BE2C (cell line): ENCODE results near the gene TMEM225B.
"Not testable (repeated sequence)": the region's sequence is repeated elsewhere in the genome, so short reads cannot be mapped to it uniquely, and the experiment has no call there.

ENCODE experiments used
- DNase-seq: peaks from one replicate; pipeline ENCODE4 v3.0.0-alpha.2; 2020
- H3K27me3 ChIP-seq: fragments of 250-450 bp; sonication (Bioruptor Pico); 2 replicates; pipeline ENCODE4 v1.5.1; 2020; ENCODE audit warnings: mild to moderate bottlenecking
- H3K36me3 ChIP-seq: fragments of 250-450 bp; sonication (Bioruptor Pico); 2 replicates; pipeline ENCODE4 v1.5.1; 2020; ENCODE audit warnings: mild to moderate bottlenecking
- H3K4me1 ChIP-seq: fragments of 250-450 bp; sonication (Bioruptor Pico); 2 replicates; pipeline ENCODE4 v1.5.1; 2020
- H3K4me3 ChIP-seq: 2 replicates; pipeline ENCODE4 v1.5.1; 2011; ENCODE audit warnings: low read depth, low read length
- H3K9me3 ChIP-seq: fragments of 250-450 bp; sonication (Bioruptor Pico); 2 replicates; pipeline ENCODE4 v1.5.1; 2020
- CTCF ChIP-seq: IDR thresholded peaks from 2 replicates; pipeline ENCODE4 v1.5.1; 2012; ENCODE audit warnings: mild to moderate bottlenecking, low read depth, low read length

The TMEM225B gene

DNA sequence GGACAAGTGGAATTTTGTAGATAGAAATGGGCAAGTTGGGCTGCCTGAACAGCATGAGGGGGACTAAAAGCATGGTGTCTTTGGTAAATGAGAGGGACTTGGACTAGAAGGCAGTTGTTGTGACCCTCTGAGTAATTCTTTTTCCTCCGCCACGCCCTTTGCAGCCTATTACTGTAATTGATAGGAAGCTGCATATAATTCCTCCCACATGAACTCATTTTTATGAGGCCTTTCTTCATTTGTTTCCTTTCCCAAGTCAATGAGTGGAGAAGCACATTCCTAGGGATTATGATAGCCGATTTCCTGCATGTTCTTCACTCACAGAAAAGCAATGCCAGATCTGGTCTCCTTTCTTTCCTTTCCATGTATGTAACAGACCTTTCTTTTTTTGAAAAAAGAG, 46.4 kb downstream of the TMEM225B start:
- Histone ChIP-seq H3K4me3 (no peak overlapping the region), H3K36me3 (no peaks in the 10 kb centered on the region), H3K9me3 (no peaks in the 10 kb centered on the region), H3K27me3 (no peaks in the 10 kb centered on the region), H3K4me1 (no peaks in the 10 kb centered on the region)
- no peak for TF ChIP-seq CTCF
- no peak for DNase-seq

DNA sequence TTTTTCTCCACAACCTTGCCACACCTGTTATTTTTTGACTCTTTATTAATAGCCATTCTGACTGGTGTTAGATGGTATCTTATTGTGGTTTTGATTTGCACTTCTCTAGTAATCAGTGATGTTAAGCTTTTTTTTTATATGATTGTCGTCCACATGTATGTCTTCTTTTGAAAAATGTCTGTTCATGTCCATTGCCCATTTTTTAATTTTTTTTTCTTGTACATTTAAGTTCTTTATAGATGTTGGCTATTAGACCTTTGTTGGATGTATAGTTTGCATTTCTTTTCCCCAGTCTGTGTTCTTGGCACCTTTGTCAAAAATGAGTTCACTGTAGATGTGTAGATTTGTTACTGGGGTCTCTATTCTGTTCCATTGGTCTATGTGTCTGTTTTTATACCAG, 47.5 kb downstream of the TMEM225B start:
- TF ChIP-seq CTCF = no peak
- DNase-seq = no peak
- Histone ChIP-seq H3K27me3 (no peaks in the 10 kb centered on the region), H3K9me3 (no peaks in the 10 kb centered on the region), H3K36me3 (no peaks in the 10 kb centered on the region), H3K4me1 (no peaks in the 10 kb centered on the region), H3K4me3 (no peak overlapping the region)

GRCh38 chr7:99648843-99649242, 50.8 kb downstream of the TMEM225B start:
- H3K9me3 ChIP-seq = no peaks in the 10 kb centered on the region
- H3K36me3 ChIP-seq = no peaks in the 10 kb centered on the region
- no peaks in the 10 kb centered on the region for H3K4me1 ChIP-seq
- no peaks in the 10 kb centered on the region for H3K27me3 ChIP-seq
- TF ChIP-seq CTCF = no peak
- H3K4me3 ChIP-seq = no peak overlapping the region
- no peak for DNase-seq

GRCh38 chr7:99651290-99651689, 53.2 kb downstream of the TMEM225B start:
- Histone ChIP-seq H3K36me3 (no peaks in the 10 kb centered on the region), H3K4me1 (no peaks in the 10 kb centered on the region), H3K27me3 (no peaks in the 10 kb centered on the region), H3K4me3 (no peak overlapping the region), H3K9me3 (no peaks in the 10 kb centered on the region)
- no peak for TF ChIP-seq CTCF
- no peak for DNase-seq

- Histone ChIP-seq H3K4me3 (no peak overlapping the region), H3K4me1 (no peaks in the 10 kb centered on the region), H3K36me3 (no peaks in the 10 kb centered on the region), H3K27me3 (no peaks in the 10 kb centered on the region), H3K9me3 (no peaks in the 10 kb centered on the region)
- TF ChIP-seq CTCF = no peak
- no peak for DNase-seq
Observed at GRCh38 chr7:99652671-99653070, 54.6 kb downstream of the TMEM225B start.

GRCh38 chr7:99653269-99653668, 55.2 kb downstream of the TMEM225B start:
- DNase-seq, H3K4me3 ChIP-seq, H3K4me1 ChIP-seq, H3K9me3 ChIP-seq, H3K27me3 ChIP-seq, H3K36me3 ChIP-seq: not testable (repeated sequence)

DNA sequence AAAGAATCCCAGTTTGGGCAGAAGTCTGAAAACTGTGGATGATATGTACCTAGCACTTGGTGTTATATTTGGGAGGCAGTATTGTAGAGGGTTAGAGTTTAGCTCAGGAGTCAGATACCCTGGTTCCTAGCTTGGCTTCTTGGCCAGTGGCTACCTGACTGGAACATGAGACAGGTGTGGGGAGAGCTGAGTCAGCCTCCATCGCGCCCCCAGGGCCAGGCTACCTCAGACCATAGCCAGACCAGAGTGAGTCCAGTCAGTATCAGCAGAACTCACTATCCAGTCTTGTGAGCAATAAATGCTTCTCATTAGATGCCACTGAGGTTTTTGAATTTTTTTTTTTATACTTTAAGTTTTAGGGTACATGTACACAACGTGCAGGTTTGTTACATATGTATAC, 55.7 kb downstream of the TMEM225B start:
- Histone ChIP-seq H3K27me3 (no peaks in the 10 kb centered on the region), H3K4me1 (no peaks in the 10 kb centered on the region), H3K4me3 (no peak overlapping the region), H3K36me3 (no peaks in the 10 kb centered on the region), H3K9me3 (no peaks in the 10 kb centered on the region)
- TF ChIP-seq CTCF = no peak
- no peak for DNase-seq

DNA sequence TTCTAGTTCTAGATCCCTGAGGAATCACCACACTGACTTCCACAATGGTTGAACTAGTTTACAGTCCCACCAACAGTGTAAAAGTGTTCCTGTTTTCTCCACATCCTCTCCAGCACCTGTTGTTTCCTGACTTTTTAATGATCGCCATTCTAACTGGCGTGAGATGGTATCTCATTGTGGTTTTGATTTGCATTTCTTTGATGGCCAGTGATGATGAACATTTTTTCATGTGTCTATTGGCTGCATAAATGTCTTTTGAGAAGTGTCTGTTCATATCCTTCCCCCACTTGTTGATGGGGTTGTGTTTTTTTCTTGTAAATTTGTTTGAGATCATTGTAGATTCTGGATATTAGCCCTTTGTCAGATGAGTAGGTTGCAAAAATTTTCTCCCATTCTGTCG, 56.6 kb downstream of the TMEM225B start:
- DNase-seq, H3K36me3 ChIP-seq, H3K9me3 ChIP-seq: not testable (repeated sequence)

GRCh38 chr7:99657879-99658278, 59.8 kb downstream of the TMEM225B start:
- not testable (repeated sequence) for H3K4me3 ChIP-seq, H3K4me1 ChIP-seq, H3K27me3 ChIP-seq, H3K36me3 ChIP-seq, H3K9me3 ChIP-seq, DNase-seq

More for the DNA sequence above, 56.6 kb downstream of the TMEM225B start:
- H3K27me3 ChIP-seq, H3K4me3 ChIP-seq, H3K4me1 ChIP-seq: not testable (repeated sequence)
